ENCODE results near the gene GORASP1. TPM values are rescaled to one million over a fixed set of nuclear protein-coding genes. Genes with fewer than 3 reads are reported as not detected.

Gene GORASP1
- total RNA-seq, 1 donor from 2014 or later, result 52.8 TPM

DNA sequence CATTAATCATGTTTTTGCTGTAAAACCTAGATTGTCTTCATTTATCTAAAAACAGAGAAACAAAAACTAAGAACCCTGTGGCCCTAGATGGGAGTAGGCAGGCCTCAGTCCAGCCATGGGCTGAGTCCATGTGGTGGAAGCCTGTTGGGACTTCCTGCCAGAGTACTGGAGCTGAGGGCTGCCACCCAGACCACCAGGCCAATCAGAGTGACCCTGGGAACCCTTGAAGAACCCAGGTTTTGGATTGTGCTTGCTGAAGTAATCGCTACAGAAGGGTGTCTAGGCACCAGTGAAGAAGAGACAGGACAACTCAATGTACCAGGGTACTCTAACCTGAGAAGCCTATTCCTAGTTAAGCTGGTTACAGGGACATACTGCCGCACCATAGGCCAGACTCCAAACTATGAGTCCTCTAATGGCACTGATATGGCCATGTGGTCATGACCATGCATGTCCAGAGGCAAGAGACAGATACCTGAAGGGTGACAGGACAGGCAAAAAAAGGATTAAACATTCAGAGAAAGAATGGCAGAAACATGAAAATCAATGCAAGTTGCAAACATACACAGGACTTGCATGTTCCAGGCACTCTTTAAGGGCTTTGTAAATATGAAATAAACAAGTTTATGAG, 33.0 kb upstream of the GORASP1 start:
- H3K4me3 Mint-ChIP-seq (ENCODE audit: unreplicated experiment), result no peak overlapping the region
- H3K27ac Mint-ChIP-seq (ENCODE audit: unreplicated experiment), result peak overlapping the region; percentile 69
- H3K9me3 Mint-ChIP-seq (ENCODE audit: low read depth), result no peaks in the 10 kb centered on the region
- no peak for DNase-seq (ENCODE audit: low spot score)
- peaks cover 36% of the 10 kb centered on the region for H3K36me3 Mint-ChIP-seq (ENCODE audit: low read depth)
- TF ChIP-seq, protein P1, sequence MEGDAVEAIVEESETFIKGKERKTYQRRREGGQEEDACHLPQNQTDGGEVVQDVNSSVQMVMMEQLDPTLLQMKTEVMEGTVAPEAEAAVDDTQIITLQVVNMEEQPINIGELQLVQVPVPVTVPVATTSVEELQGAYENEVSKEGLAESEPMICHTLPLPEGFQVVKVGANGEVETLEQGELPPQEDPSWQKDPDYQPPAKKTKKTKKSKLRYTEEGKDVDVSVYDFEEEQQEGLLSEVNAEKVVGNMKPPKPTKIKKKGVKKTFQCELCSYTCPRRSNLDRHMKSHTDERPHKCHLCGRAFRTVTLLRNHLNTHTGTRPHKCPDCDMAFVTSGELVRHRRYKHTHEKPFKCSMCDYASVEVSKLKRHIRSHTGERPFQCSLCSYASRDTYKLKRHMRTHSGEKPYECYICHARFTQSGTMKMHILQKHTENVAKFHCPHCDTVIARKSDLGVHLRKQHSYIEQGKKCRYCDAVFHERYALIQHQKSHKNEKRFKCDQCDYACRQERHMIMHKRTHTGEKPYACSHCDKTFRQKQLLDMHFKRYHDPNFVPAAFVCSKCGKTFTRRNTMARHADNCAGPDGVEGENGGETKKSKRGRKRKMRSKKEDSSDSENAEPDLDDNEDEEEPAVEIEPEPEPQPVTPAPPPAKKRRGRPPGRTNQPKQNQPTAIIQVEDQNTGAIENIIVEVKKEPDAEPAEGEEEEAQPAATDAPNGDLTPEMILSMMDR (IDR thresholded peaks at IDR 0.05), result no peak
- H3K27me3 Mint-ChIP-seq (ENCODE audit: low read depth), result no peaks in the 10 kb centered on the region
- H3K4me1 Mint-ChIP-seq (ENCODE audit: low read depth), result peaks cover 52% of the 10 kb centered on the region

DNA sequence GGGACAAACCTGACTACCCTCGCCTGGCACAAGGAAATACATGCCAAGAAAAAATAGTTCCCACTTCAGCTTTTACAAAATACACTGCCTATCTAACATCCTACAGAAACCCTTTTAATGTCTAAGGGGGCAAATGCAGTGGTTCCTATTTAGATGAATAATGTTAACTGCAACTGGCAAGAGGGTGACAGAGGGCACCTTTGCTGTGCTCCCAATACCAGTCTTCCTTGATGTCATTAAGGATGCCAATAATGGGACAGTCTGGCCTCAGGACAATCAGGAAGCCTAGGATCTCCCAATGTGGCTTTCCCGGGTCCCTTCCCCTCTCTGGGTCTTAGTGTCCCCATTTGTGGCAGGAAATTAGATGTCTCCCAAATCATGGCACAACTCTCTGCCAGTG, 32.0 kb upstream of the GORASP1 start:
- H3K4me3 Mint-ChIP-seq (ENCODE audit: unreplicated experiment), result no peak overlapping the region
- DNase-seq (ENCODE audit: low spot score), result no peak
- peaks cover 30% of the 10 kb centered on the region for H3K36me3 Mint-ChIP-seq (ENCODE audit: low read depth)
- H3K27me3 Mint-ChIP-seq (ENCODE audit: low read depth), result no peaks in the 10 kb centered on the region
- TF ChIP-seq, protein P1 (IDR thresholded peaks at IDR 0.05), result no peak
- peaks cover 48% of the 10 kb centered on the region for H3K4me1 Mint-ChIP-seq (ENCODE audit: low read depth)
- no peaks in the 10 kb centered on the region for H3K9me3 Mint-ChIP-seq (ENCODE audit: low read depth)
- peak overlapping the region; percentile 63 for H3K27ac Mint-ChIP-seq (ENCODE audit: unreplicated experiment)

DNA sequence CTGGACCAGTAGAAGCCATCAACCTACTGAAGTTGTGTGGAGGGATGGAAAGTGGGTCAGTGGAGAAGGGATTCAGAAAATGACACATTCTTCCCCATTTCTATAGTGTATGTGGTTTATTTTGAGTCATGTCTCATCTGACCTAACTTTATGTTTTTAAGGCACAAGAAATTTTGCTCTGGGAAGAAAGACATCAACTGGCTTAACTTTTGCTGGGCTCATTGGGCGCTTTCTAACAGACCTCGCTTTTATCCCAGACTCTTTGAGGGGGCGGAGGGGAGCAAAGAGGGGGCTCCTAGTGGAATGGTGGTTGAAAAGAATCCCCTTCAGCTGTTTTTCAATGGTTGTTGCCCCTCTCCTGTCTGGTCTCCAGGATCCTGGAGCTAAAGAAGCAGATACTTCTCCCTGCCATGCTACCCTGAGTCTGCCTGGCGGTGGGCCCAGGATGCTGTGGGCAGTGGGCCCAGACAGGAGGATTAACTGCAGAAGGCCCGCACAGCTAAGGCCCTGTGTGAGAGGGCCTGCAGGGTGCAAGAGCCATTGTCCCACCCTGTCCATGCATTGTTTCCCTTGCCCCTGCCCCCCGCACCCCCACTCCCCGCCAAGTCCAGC, 31.5 kb upstream of the GORASP1 start:
- TF ChIP-seq, protein P1 (IDR thresholded peaks at IDR 0.05), result no peak
- Mint-ChIP-seq H3K27me3 (ENCODE audit: low read depth) (no peaks in the 10 kb centered on the region), H3K27ac (ENCODE audit: unreplicated experiment) (peak overlapping the region; percentile 51), H3K36me3 (ENCODE audit: low read depth) (peaks cover 25% of the 10 kb centered on the region), H3K4me1 (ENCODE audit: low read depth) (peaks cover 46% of the 10 kb centered on the region), H3K4me3 (ENCODE audit: unreplicated experiment) (no peak overlapping the region), H3K9me3 (ENCODE audit: low read depth) (no peaks in the 10 kb centered on the region)
- DNase-seq (ENCODE audit: low spot score), result peak; percentile 58

DNA sequence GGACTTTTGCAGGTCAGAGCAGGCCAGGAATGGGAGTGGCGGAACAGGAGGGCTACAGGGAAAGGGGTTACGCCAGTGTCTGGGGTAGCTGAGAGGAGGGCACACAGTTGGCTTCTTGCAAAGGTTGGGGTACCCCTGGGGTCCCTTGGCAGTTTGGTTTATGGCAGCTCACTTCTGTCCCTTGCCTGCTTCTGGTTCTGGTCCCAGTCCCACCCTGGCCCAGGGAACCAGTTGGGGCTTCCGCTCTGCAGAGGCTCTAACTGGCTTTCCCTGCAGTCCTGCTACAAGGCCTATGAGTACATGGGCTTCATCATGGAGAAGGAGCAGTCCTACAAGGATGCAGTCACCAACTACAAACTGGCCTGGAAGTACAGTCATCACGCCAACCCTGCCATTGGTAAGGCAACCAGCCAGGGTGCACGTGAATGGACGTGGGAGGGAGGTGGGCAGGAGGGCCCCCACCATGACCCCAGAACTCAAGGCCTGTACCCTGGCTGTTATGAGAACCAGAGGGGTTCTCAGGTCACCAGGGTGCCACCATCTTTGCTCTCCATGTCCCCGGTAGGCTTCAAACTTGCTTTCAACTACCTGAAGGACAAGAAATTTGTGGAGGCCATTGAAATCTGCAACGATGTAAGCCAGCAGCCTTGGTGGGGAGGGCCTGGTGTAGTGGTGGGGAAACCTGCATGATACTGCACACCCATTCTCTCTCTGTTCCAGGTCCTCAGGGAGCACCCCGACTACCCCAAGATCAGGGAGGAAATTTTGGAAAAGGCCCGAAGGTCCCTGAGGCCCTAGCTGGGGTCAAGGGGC, 30.8 kb upstream of the GORASP1 start:
- TF ChIP-seq, protein P1 (IDR thresholded peaks at IDR 0.05), result no peak
- no peak overlapping the region for H3K4me3 Mint-ChIP-seq (ENCODE audit: unreplicated experiment)
- peak overlapping the region; percentile 38 for H3K27ac Mint-ChIP-seq (ENCODE audit: unreplicated experiment)
- peaks cover 22% of the 10 kb centered on the region for H3K36me3 Mint-ChIP-seq (ENCODE audit: low read depth)
- peaks cover 46% of the 10 kb centered on the region for H3K4me1 Mint-ChIP-seq (ENCODE audit: low read depth)
- H3K9me3 Mint-ChIP-seq (ENCODE audit: low read depth), result no peaks in the 10 kb centered on the region
- no peaks in the 10 kb centered on the region for H3K27me3 Mint-ChIP-seq (ENCODE audit: low read depth)
- DNase-seq (ENCODE audit: low spot score), result peak; percentile 46

DNA sequence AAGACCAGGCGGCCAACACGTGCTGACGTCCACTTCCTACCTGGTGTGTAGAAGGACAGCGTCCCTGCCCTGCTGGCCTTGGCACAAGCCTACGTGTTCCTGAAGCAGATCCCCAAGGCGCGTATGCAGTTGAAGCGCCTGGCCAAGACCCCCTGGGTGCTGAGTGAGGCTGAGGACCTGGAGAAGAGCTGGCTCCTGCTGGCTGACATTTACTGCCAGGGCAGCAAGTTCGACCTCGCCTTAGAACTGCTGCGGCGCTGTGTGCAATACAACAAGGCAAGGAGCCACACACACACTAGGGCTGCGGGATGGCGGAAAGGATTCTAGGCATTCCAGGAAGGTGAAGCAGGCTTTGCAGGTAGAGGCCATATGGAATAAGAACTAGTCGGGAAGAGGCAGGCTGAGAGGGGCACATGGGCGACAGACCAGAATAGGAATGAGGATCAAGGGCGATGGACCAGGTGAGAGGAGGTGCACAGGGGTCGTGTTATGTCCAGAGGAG, 30.1 kb upstream of the GORASP1 start:
- Mint-ChIP-seq H3K9me3 (ENCODE audit: low read depth) (no peaks in the 10 kb centered on the region), H3K4me3 (ENCODE audit: unreplicated experiment) (no peak overlapping the region), H3K27me3 (ENCODE audit: low read depth) (no peaks in the 10 kb centered on the region), H3K36me3 (ENCODE audit: low read depth) (peaks cover 17% of the 10 kb centered on the region), H3K27ac (ENCODE audit: unreplicated experiment) (peak overlapping the region; percentile 38), H3K4me1 (ENCODE audit: low read depth) (peaks cover 41% of the 10 kb centered on the region)
- peak; percentile 87 for DNase-seq (ENCODE audit: low spot score)
- TF ChIP-seq, protein P1 (IDR thresholded peaks at IDR 0.05), result no peak
